HL-60 (cell line): Measurements from ENCODE around the gene PPP1R9A.

Experiments
- CTCF ChIP-seq: IDR thresholded peaks from one replicate; pipeline ENCODE4 v1.5.1; 2011; ENCODE audit warnings: low read length, control low read depth, inconsistent platforms; ENCODE audit not compliant: insufficient read depth
- GABPA ChIP-seq: IDR thresholded peaks from 2 replicates; pipeline ENCODE4 v1.6.1; 2012; ENCODE audit warnings: low read depth
- POLR2AphosphoS5 ChIP-seq: IDR thresholded peaks from 2 replicates; pipeline ENCODE4 v1.6.1; 2012; ENCODE audit warnings: low read depth
- REST ChIP-seq: IDR thresholded peaks from 2 replicates; pipeline ENCODE4 v1.6.1; 2012; ENCODE audit warnings: low read depth; ENCODE audit not compliant: insufficient replicate concordance

DNA sequence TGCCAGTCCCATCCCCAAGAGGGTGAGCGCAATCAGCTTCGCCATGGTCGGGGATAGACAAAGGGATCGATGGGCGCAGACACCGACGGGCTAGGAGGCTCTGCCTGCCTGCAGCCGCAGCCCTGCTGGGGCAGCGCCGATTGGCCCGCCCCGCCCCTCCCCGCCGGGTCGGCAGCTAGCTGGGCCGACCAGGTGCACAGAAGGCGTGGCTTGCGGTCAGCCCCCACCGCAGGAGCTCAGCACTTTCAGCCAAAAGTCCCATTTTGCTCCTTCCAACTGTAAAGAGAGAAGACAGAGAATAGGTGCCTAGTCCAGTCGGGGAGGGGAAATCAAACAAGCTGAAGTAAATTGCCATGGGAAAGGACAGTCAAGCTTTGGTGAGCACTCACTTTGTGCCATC lies 417.0 kb downstream of the PPP1R9A start, which contains the start of gene PON1:
- TF ChIP-seq POLR2AphosphoS5, result no peak
- TF ChIP-seq CTCF, result no peak
- no peak for TF ChIP-seq REST
- TF ChIP-seq GABPA, result no peak
